ENCODE results near the gene PLA2G4F. TPM values are rescaled to one million over a fixed set of nuclear protein-coding genes. Genes with fewer than 3 reads are reported as not detected.

PLA2G4F gene
- total RNA-seq, 4 donors from 2014 or later = not detected

- no peak for TF ChIP-seq CTCF (IDR thresholded peaks at IDR 0.05)
- DNase-seq (ENCODE audit: low spot score) = no peak
- ATAC-seq (ENCODE audit: low FRiP score) = no peak
These were observed 2.5 kb upstream of the PLA2G4F start for GRCh38 chr15:42158941-42159340.

GRCh38 chr15:42157981-42158765, 1.7 kb upstream of the PLA2G4F start:
- no peak for TF ChIP-seq CTCF (IDR thresholded peaks at IDR 0.05)
- DNase-seq (ENCODE audit: low spot score) (no peak), ATAC-seq (ENCODE audit: low FRiP score) (no peak)

- ATAC-seq (ENCODE audit: low FRiP score) = no peak
- DNase-seq (ENCODE audit: low spot score) = no peak
- no peak for TF ChIP-seq CTCF (IDR thresholded peaks at IDR 0.05)
These were observed 945 bp upstream of the PLA2G4F start for GRCh38 chr15:42157381-42157780.

GRCh38 chr15:42155546-42156242, 742 bp downstream of the PLA2G4F start:
- ATAC-seq (ENCODE audit: low FRiP score) (no peak), DNase-seq (ENCODE audit: low spot score) (no peak)
- no peak for TF ChIP-seq CTCF (IDR thresholded peaks at IDR 0.05)

- no peak for TF ChIP-seq CTCF (IDR thresholded peaks at IDR 0.05)
- ATAC-seq (ENCODE audit: low FRiP score) (no peak), DNase-seq (ENCODE audit: low spot score) (no peak)
These were observed 1.5 kb downstream of the PLA2G4F start for GRCh38 chr15:42154956-42155355.

GRCh38 chr15:42154212-42154941, 2.1 kb downstream of the PLA2G4F start:
- no peak for TF ChIP-seq CTCF (IDR thresholded peaks at IDR 0.05)
- DNase-seq (ENCODE audit: low spot score) (no peak), ATAC-seq (ENCODE audit: low FRiP score) (no peak)

All from omental fat pad (tissue), 4 donors.